ENCODE measurements around the gene USP7.
A peak's percentile ranks its signal among the peaks of the same experiment; 100 is the strongest.

USP7 gene

DNA sequence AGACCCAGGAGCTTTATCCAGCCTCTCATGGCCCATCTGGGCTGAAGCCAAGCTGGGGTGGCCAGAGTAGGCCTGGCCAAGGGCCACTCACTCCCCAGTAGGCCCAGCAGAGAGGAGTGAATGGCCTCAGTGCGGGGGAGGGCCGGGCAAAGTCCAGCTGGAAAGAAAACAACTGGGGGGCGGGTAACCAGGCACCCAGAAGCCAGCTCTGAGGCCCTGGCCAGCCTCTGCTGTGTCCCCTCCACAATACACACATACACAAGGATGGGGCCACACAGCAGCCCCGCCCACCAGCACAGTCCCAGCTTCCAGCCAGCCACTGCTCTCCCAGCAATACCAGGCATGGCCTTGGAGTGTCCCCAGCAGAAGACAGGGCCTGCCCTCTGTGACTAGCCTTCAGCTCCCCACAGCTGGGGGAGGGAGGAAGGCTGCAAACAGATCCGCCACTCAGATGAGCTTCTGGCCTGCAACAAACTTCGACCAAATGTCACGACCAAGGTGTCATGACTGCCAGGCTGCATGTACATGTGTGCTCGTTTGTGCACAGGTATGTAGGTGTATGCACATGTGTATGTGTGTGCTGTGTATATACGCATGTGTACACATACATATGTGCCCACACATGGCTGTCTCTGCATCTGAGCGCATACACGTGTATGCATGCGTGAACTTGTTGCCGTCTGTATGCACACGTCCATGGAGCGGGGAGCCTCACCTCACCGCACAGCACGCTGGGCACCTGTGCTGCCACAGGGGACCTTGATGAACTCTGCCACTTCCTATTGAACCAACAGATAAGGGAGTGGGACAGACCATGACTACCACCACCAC, 99.9 kb downstream of the USP7 start:
- H3K4me3 ChIP-seq (ENCODE audit: insufficient read depth, low read depth, low read length), result no peak overlapping the region
- no peak overlapping the region for H3K27ac ChIP-seq (ENCODE audit: insufficient read depth, low read depth, low read length, poor library complexity, severe bottlenecking)
- peaks cover 7% of the 10 kb centered on the region for H3K36me3 ChIP-seq (ENCODE audit: control insufficient read depth, insufficient read depth, low read length)
- WGBS, 2 experiments, result 88 to 90% methylated on average over 17 of the region's 17 CpGs
- H3K4me1 ChIP-seq (ENCODE audit: control insufficient read depth, insufficient read depth, low read length), result peaks cover 30% of the 10 kb centered on the region
- no peaks in the 10 kb centered on the region for H3K27me3 ChIP-seq (ENCODE audit: control insufficient read depth, insufficient read depth, low read length, poor library complexity, severe bottlenecking)
- H3K9me3 ChIP-seq (ENCODE audit: control insufficient read depth, low read length), result no peaks in the 10 kb centered on the region

DNA sequence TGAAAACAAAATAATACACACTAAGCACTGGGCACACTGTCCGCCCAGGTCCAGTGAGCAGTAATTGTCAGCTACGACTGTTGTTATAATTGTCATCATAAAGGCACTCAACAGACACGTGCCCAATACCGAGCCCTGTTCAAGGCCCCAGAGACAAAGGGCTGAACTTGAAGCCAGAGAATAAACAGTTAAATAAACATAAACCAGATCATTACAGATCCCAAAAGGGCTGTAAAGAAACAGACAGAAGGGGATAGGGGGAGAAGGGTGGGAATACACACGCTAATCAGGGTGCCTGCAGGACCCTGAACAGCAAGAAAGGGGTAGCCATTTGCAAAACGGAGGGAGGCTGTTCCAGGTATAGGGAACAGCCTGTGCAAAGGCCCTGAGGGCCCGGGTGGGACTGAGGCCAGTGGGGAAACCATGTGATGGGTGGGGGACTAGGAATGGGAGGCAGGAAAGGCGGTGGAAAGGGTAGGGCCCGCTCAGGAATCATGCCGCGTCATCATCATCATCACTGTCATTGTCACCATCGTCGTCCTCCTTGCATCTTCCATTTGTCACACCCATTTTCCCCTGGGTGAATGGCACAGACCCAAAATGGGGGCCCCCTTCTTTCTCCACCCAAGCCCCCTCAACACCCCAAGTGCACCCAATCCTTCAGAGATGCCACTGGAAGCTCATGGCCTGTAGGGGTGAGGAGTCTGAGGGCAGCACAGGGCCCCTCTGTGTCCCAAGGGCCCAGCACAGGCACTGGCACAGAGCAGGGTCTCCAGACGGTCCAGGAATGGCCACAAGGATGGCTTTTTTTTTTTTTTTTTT, 101.2 kb downstream of the USP7 start:
- Histone ChIP-seq H3K27ac (ENCODE audit: insufficient read depth, low read depth, low read length, poor library complexity, severe bottlenecking) (no peak overlapping the region), H3K36me3 (ENCODE audit: control insufficient read depth, insufficient read depth, low read length) (peaks cover 16% of the 10 kb centered on the region), H3K4me3 (ENCODE audit: insufficient read depth, low read depth, low read length) (no peak overlapping the region), H3K27me3 (ENCODE audit: control insufficient read depth, insufficient read depth, low read length, poor library complexity, severe bottlenecking) (no peaks in the 10 kb centered on the region), H3K4me1 (ENCODE audit: control insufficient read depth, insufficient read depth, low read length) (peaks cover 30% of the 10 kb centered on the region), H3K9me3 (ENCODE audit: control insufficient read depth, low read length) (no peaks in the 10 kb centered on the region)
- WGBS, 2 experiments, result 85 to 86% methylated on average over 14 of the region's 14 CpGs

DNA sequence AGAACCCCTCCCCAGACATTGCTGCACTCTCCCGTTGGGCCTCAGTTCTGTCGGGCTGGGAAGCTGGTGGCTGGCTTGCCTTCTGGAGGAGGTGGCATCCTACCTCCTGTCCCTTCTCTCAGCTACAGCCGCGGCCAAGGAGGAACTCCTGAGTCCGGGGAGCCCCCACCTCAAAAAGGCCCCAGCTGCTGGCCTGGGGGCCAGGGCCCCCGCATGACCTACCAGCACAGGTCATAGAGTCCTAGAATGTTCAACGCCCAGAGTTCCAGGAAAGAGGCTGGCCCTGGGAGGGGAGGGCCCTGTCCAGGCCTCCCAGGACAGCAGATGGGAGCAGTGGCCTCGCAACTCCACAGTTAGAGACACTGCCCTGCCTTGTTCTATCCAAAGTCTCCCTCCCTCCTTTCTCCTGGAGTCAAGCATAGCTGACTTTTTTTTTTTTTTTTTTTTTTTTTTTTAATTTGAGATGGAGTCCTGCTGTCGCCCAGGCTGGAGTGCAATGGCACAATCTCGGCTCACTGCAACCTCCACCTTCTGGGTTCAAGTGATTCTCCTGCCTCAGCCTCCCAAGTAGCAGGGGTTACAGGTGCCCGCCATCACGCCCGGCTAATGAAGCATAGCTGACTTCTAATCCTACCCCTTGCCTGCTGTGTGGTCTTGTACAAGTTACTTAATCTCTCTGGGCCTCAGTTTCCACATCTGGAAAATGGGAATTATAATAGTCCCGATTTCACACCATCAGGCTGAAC, 102.0 kb downstream of the USP7 start:
- 90 to 93% methylated on average over 14 of the region's 14 CpGs for WGBS, 2 experiments

DNA sequence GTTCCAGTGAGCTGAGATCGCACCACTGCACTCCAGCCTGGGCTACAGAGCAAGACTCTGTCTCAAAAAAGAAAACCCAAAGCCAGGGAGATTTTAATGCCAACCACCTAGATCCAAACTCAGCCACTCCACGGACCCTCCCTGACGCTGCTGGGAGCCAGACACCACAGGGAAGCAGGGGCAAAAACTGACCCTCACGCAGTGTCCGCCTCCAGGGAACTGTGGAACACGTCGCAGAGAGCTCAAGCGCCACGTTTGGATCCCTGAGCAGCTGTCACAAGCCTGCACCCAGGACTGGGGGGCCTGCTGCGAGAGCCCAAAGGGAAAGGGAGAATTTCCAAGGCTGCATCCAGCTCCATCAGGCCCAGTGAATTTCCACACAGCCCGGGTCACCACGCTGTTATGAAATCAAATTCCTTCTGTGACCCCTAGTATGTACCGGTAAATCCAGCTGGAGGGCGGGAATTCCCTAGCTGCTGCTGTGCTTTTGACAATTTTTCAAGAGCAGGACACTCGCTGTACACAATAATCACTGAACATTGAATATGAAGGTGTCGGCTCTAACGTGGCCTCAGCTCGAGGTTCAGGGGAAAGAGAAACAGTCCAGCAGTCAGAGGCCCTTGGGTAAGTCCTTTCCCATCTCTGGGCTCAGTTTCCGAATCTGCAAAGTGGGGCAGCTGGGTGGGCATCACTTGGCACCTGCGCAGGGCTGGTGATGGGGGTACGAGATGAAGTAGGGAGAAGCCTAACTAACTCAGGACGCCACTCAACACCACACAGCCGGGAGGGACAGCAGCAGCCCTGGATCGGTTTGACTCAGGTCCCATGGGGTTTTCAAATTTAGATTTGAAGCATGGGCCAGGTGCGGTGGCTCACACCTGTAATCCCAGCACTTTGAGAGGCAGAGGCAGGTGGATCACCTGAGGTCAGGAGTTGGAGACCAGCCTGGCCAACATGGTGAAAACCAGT, 103.5 kb downstream of the USP7 start:
- H3K4me1 ChIP-seq (ENCODE audit: control insufficient read depth, insufficient read depth, low read length), result peaks cover 25% of the 10 kb centered on the region
- peaks cover 33% of the 10 kb centered on the region for H3K36me3 ChIP-seq (ENCODE audit: control insufficient read depth, insufficient read depth, low read length)
- H3K9me3 ChIP-seq (ENCODE audit: control insufficient read depth, low read length), result no peaks in the 10 kb centered on the region
- no peak overlapping the region for H3K4me3 ChIP-seq (ENCODE audit: insufficient read depth, low read depth, low read length)
- 85 to 86% methylated on average over 25 of the region's 25 CpGs for WGBS, 2 experiments
- H3K27ac ChIP-seq (ENCODE audit: insufficient read depth, low read depth, low read length, poor library complexity, severe bottlenecking), result no peak overlapping the region
- H3K27me3 ChIP-seq (ENCODE audit: control insufficient read depth, insufficient read depth, low read length, poor library complexity, severe bottlenecking), result no peaks in the 10 kb centered on the region

More for the DNA sequence above, 102.0 kb downstream of the USP7 start:
- no peaks in the 10 kb centered on the region for H3K9me3 ChIP-seq (ENCODE audit: control insufficient read depth, low read length)
- H3K4me3 ChIP-seq (ENCODE audit: insufficient read depth, low read depth, low read length), result no peak overlapping the region
- peaks cover 18% of the 10 kb centered on the region for H3K36me3 ChIP-seq (ENCODE audit: control insufficient read depth, insufficient read depth, low read length)
- H3K27ac ChIP-seq (ENCODE audit: insufficient read depth, low read depth, low read length, poor library complexity, severe bottlenecking), result peak overlapping the region; percentile 26
- peaks cover 30% of the 10 kb centered on the region for H3K4me1 ChIP-seq (ENCODE audit: control insufficient read depth, insufficient read depth, low read length)
- H3K27me3 ChIP-seq (ENCODE audit: control insufficient read depth, insufficient read depth, low read length, poor library complexity, severe bottlenecking), result no peaks in the 10 kb centered on the region

DNA sequence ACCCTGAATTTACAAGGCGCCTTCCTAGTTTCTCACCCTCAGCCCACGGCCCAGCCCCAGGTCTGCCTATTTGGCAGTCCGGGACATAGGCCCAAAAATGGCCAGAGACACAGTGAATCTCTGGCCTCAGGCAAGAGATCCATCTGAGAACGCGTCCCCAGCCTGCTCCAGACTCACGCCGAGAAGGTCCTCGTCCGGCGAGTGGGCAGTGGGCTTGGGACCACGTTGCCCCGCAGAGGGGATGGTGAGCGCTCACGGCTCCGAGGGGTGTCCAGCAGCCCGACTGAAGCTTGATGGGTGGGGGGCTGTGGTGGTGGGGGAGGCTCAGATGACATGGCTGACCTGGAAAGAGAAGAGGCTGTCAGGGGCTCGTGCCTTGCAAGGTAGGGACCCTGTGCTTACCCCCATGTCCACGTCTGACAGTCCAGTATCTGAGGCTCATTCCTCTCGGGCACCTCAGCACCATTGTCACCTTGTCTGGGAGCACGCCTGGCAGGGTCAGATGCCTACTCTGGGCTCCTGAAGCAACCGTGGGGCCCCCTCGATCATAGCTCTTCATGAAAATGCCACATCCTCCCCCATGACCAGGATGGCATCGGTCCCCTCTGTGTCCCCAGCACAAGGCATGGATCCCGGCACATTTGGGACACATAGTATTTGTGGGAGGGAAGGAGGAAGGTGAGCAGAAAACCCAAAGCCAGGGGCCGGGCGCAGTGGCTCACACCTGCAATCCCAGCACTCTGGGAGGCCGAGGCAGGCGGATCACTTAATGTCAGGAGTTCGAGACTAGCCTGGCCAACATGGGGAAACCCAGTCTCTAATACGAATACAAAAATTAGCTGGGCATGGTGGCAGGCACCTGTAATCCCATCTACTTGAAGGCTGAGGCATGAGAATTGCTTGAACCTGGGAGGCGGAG, 104.5 kb downstream of the USP7 start:
- WGBS, 2 experiments, result 95 to 96% methylated on average over 31 of the region's 31 CpGs
- peaks cover 41% of the 10 kb centered on the region for H3K36me3 ChIP-seq (ENCODE audit: control insufficient read depth, insufficient read depth, low read length)

DNA sequence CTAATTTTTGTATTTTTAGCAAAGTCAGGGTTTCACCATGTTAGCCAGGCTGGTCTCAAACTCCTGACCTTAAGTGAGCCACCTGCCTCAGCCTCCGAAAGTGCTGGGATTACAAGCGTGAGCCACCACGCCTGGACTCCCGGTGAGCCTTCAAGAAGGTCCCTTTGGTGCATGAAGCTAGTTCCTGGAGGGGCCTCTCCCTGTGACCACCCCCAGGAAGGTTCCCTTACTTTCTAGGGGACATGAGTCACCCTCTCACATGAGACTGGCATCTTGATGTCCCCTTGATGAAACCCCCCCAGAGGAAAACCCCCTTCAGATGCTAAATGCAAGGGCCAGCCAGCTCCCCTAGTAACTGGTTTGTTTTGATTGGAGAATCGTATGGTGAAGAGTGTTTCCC, 107.7 kb downstream of the USP7 start:
- H3K36me3 ChIP-seq (ENCODE audit: control insufficient read depth, insufficient read depth, low read length), result peaks cover 47% of the 10 kb centered on the region
- H3K9me3 ChIP-seq (ENCODE audit: control insufficient read depth, low read length), result no peaks in the 10 kb centered on the region
- no peak overlapping the region for H3K4me3 ChIP-seq (ENCODE audit: insufficient read depth, low read depth, low read length)
- peaks cover 3% of the 10 kb centered on the region for H3K4me1 ChIP-seq (ENCODE audit: control insufficient read depth, insufficient read depth, low read length)
- 77 to 78% methylated on average over 5 of the region's 5 CpGs for WGBS, 2 experiments
- no peak overlapping the region for H3K27ac ChIP-seq (ENCODE audit: insufficient read depth, low read depth, low read length, poor library complexity, severe bottlenecking)
- no peaks in the 10 kb centered on the region for H3K27me3 ChIP-seq (ENCODE audit: control insufficient read depth, insufficient read depth, low read length, poor library complexity, severe bottlenecking)

More for the DNA sequence above, 104.5 kb downstream of the USP7 start:
- Histone ChIP-seq H3K27ac (ENCODE audit: insufficient read depth, low read depth, low read length, poor library complexity, severe bottlenecking) (no peak overlapping the region), H3K4me1 (ENCODE audit: control insufficient read depth, insufficient read depth, low read length) (peaks cover 19% of the 10 kb centered on the region), H3K9me3 (ENCODE audit: control insufficient read depth, low read length) (no peaks in the 10 kb centered on the region), H3K27me3 (ENCODE audit: control insufficient read depth, insufficient read depth, low read length, poor library complexity, severe bottlenecking) (no peaks in the 10 kb centered on the region), H3K4me3 (ENCODE audit: insufficient read depth, low read depth, low read length) (no peak overlapping the region)

DNA sequence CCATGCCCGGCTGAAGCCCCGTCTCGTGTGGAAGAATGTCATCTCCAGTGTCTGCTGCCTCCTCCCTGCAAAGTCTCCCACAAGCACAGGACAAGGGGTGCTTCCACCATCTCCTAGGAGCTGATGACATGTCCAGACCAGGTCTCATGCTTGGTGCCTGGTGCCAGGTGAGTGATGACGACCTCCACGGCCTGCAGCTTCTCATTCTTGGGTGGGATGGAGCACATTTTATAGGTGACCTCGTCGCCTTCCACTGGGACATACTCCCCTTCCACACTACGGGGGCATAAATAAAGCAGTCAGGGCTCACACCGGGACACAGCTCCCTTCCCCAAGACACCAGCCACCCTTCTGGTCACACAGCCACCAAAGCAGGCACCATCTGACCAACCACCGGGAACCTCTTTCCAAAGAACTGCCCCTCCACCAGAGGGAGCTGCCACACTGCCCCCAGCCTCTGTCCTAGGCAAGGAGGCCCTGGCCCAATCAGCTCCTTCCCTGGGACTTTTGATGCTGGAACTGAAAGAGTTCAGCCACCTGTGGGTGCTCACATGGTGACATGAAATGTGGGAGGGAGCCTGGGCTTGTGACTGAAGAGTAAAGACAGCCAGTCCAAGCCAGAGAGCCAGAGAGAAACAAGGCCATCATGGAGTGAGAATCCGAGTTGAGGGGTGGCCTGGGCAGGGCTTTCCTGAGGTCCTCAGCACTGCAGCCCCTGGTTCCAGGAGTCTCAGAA, 108.5 kb downstream of the USP7 start:
- Histone ChIP-seq H3K36me3 (ENCODE audit: control insufficient read depth, insufficient read depth, low read length) (peaks cover 47% of the 10 kb centered on the region), H3K27ac (ENCODE audit: insufficient read depth, low read depth, low read length, poor library complexity, severe bottlenecking) (no peak overlapping the region), H3K9me3 (ENCODE audit: control insufficient read depth, low read length) (no peaks in the 10 kb centered on the region), H3K27me3 (ENCODE audit: control insufficient read depth, insufficient read depth, low read length, poor library complexity, severe bottlenecking) (no peaks in the 10 kb centered on the region), H3K4me3 (ENCODE audit: insufficient read depth, low read depth, low read length) (no peak overlapping the region), H3K4me1 (ENCODE audit: control insufficient read depth, insufficient read depth, low read length) (peaks cover 3% of the 10 kb centered on the region)
- WGBS, 2 experiments, result 92 to 95% methylated on average over 11 of the region's 11 CpGs

DNA sequence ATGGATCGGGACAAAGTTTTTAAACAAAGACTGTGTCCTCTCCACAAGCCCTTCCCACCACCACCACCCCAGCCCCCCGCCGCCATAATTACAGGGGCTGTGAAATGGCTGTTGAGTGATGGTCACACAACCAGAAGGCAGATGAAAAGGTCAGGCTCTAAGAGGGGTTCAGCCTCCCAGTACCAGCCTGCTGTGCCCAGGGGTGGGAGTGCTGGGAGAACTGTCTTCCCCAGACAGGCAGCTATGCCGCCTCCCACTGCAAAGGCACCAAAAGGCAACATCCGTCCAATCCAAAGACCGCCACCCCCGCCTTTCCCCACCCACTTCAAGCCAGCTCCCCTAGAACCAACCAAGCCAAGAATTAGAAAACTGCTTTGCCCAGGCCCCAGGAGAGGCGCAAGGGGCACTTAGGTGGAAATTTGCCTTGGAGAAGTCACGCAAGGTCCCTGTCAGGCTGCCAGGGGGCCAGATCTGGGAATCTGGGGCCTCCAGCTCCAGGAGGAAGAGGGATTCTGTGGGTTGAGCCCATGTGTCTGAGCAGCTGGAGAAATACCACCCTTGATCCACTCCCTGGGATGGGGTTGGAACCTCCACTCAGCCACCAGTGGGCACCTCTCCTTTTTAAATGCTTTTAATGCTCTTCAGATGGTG, 109.3 kb downstream of the USP7 start:
- H3K4me1 ChIP-seq (ENCODE audit: control insufficient read depth, insufficient read depth, low read length), result peaks cover 3% of the 10 kb centered on the region
- H3K27me3 ChIP-seq (ENCODE audit: control insufficient read depth, insufficient read depth, low read length, poor library complexity, severe bottlenecking), result no peaks in the 10 kb centered on the region
- no peak overlapping the region for H3K4me3 ChIP-seq (ENCODE audit: insufficient read depth, low read depth, low read length)
- peak overlapping the region; percentile 26 for H3K27ac ChIP-seq (ENCODE audit: insufficient read depth, low read depth, low read length, poor library complexity, severe bottlenecking)
- no peaks in the 10 kb centered on the region for H3K9me3 ChIP-seq (ENCODE audit: control insufficient read depth, low read length)
- H3K36me3 ChIP-seq (ENCODE audit: control insufficient read depth, insufficient read depth, low read length), result peaks cover 46% of the 10 kb centered on the region
- WGBS, 2 experiments, result 94 to 97% methylated on average over 9 of the region's 9 CpGs

All from ectodermal cell (in vitro differentiated cells).